ENCODE results near the gene CCPG1. TPM values are rescaled to one million over a fixed set of nuclear protein-coding genes. Genes with fewer than 3 reads are reported as not detected.

Gene CCPG1
- total and polyA plus RNA-seq, 2 donors: 12.7 to 28.9 TPM

DNA sequence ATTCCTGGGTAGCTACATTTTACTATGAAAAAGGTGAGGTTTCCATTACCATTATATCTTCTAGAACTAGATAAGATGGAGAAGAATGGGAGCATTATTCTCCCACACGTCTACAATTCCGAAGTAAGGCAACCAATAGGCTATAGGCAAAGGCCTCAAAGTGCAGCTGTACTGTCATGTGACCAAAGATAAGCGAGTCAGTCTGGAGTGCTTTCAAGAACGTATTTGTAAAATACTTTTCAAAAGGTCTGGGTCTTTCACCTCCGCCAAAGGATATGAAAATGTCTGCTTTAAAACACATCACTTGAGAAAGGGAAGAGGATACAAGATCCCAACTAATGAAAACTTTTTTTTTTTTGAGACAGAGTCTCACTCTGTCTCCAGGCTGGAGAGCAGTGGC lies 9.9 kb downstream of the CCPG1 start:
- Histone ChIP-seq H3K4me1 (ENCODE audit: control insufficient read depth in 2 of 2, insufficient read depth in 2 of 2, low read length in 2 of 2) (no peaks in the 10 kb centered on the region), H3K27ac (ENCODE audit: low read depth in 1 of 2, low read length in 1 of 2) (no peak overlapping the region), H3K9me3 (ENCODE audit: control insufficient read depth in 2 of 2, insufficient read depth in 1 of 2, low read length in 1 of 2) (no peaks in the 10 kb centered on the region), H3K27me3 (ENCODE audit: control insufficient read depth in 2 of 2, insufficient read depth in 1 of 2, low read length in 1 of 2) (no peaks in the 10 kb centered on the region), H3K4me3 (ENCODE audit: low read length in 2 of 2) (no peak overlapping the region), H3K36me3 (ENCODE audit: control insufficient read depth in 2 of 2, insufficient read depth in 2 of 2, low read length in 1 of 2) (no peaks in the 10 kb centered on the region)
- WGBS: 97% methylated on average over 5 of the region's 5 CpGs
- DNase-seq (ENCODE audit: low read depth in 6 of 9, low spot score in 9 of 9): no peak

DNA sequence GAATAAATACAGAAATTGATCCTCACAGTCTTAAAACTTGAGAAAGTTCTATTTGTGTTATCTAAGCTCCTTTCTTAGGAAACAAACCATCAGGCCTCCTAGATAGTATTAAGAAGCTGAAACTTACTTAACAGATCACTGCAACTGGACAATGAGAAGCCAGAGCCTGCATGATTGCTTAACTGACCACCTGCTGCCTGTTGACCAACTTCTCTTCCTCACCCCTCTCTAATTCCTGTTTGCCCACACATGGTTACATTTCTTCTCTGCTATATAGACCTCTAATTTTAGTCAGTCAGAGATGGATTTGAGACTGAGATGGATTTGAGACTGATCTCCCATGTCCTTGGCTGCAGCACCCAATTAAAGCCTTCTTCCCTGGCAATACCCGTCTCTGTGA lies 13.5 kb downstream of the CCPG1 start:
- Histone ChIP-seq H3K4me1 (ENCODE audit: control insufficient read depth in 2 of 2, insufficient read depth in 2 of 2, low read length in 2 of 2) (no peaks in the 10 kb centered on the region), H3K9me3 (ENCODE audit: control insufficient read depth in 2 of 2, insufficient read depth in 1 of 2, low read length in 1 of 2) (no peaks in the 10 kb centered on the region), H3K4me3 (ENCODE audit: low read length in 2 of 2) (no peak overlapping the region), H3K27ac (ENCODE audit: low read depth in 1 of 2, low read length in 1 of 2) (no peak overlapping the region), H3K27me3 (ENCODE audit: control insufficient read depth in 2 of 2, insufficient read depth in 1 of 2, low read length in 1 of 2) (no peaks in the 10 kb centered on the region), H3K36me3 (ENCODE audit: control insufficient read depth in 2 of 2, insufficient read depth in 2 of 2, low read length in 1 of 2) (no peaks in the 10 kb centered on the region)
- WGBS: 98% methylated on average over 1 of the region's 1 CpG
- DNase-seq (ENCODE audit: low read depth in 6 of 9, low spot score in 9 of 9): no peak

DNA sequence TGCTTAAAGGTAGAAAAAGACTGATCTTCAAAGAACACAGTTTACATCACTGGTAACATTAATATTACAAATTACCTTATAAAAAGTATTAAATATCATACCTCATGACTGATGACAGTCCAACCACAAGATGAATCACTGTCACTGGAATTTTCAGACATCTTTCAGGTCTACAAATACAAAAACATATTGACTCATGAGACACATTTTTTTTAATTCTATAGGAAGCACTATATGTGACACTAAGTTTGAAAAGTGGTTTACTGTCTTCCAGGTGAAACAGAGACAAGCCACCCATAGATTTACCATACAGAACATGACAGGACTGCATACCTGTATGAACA lies 18.9 kb downstream of the CCPG1 start:
- no peak overlapping the region for H3K4me3 ChIP-seq (ENCODE audit: low read length in 2 of 2)

DNA sequence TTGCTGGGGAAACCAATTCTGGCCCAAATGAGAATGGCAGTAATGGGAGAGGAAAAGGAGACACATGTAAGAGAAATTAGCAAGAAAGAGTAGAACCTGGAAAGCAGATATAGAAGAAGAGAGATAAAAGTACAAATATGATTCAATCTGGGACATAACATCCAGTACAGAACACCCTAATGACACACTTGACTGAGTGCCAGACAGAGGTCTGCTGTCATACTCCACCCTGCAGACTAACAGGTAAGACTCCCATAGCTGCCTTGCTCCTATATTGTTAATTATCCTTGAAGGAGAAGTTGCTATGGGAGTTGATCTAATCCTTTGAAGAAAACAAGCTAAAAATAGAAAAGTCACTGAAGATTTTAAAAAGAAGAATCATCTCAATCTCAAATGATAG lies 21.1 kb downstream of the CCPG1 start:
- DNase-seq (ENCODE audit: low read depth in 6 of 9, low spot score in 9 of 9): no peak
- no peaks in the 10 kb centered on the region for H3K27me3 ChIP-seq (ENCODE audit: control insufficient read depth in 2 of 2, insufficient read depth in 1 of 2, low read length in 1 of 2)
- H3K4me1 ChIP-seq (ENCODE audit: control insufficient read depth in 2 of 2, insufficient read depth in 2 of 2, low read length in 2 of 2): no peaks in the 10 kb centered on the region
- no peak overlapping the region for H3K27ac ChIP-seq (ENCODE audit: low read depth in 1 of 2, low read length in 1 of 2)
- no peaks in the 10 kb centered on the region for H3K9me3 ChIP-seq (ENCODE audit: control insufficient read depth in 2 of 2, insufficient read depth in 1 of 2, low read length in 1 of 2)
- no peak overlapping the region for H3K4me3 ChIP-seq (ENCODE audit: low read length in 2 of 2)
- peaks cover 0 to 3% of the 10 kb centered on the region in 2 donors for H3K36me3 ChIP-seq (ENCODE audit: control insufficient read depth in 2 of 2, insufficient read depth in 2 of 2, low read length in 1 of 2)

More for the DNA sequence above, 18.9 kb downstream of the CCPG1 start:
- H3K9me3 ChIP-seq (ENCODE audit: control insufficient read depth in 2 of 2, insufficient read depth in 1 of 2, low read length in 1 of 2): no peaks in the 10 kb centered on the region
- no peaks in the 10 kb centered on the region for H3K4me1 ChIP-seq (ENCODE audit: control insufficient read depth in 2 of 2, insufficient read depth in 2 of 2, low read length in 2 of 2)
- H3K27me3 ChIP-seq (ENCODE audit: control insufficient read depth in 2 of 2, insufficient read depth in 1 of 2, low read length in 1 of 2): no peaks in the 10 kb centered on the region
- peaks cover 0 to 2% of the 10 kb centered on the region in 2 donors for H3K36me3 ChIP-seq (ENCODE audit: control insufficient read depth in 2 of 2, insufficient read depth in 2 of 2, low read length in 1 of 2)
- DNase-seq (ENCODE audit: low read depth in 6 of 9, low spot score in 9 of 9): no peak
- no peak overlapping the region for H3K27ac ChIP-seq (ENCODE audit: low read depth in 1 of 2, low read length in 1 of 2)

DNA sequence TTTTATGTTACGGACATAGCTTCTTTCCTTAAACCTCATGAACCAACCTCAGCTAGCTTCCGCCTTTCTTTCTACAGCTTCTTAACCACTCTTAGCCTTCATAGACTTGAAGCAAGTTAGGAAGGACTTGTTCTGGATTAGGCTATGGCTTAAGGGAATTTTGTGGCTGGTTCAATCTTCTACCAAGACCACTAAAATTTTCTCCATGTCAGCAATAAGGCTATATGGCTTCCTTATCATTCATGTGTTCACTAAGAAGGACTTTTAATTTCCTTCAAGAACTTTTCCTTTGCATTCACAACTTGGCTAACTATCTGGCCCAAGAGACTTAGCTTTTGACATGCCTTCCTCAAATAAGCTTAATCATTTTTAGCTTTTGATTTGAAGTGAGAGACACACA lies 24.5 kb downstream of the CCPG1 start:
- no peaks in the 10 kb centered on the region for H3K27me3 ChIP-seq (ENCODE audit: control insufficient read depth in 2 of 2, insufficient read depth in 1 of 2, low read length in 1 of 2)
- peaks cover 0 to 3% of the 10 kb centered on the region in 2 donors for H3K36me3 ChIP-seq (ENCODE audit: control insufficient read depth in 2 of 2, insufficient read depth in 2 of 2, low read length in 1 of 2)
- no peak for DNase-seq (ENCODE audit: low read depth in 6 of 9, low spot score in 9 of 9)
- H3K27ac ChIP-seq (ENCODE audit: low read depth in 1 of 2, low read length in 1 of 2): no peak overlapping the region
- 97% methylated on average over 2 of the region's 2 CpGs for WGBS
- no peaks in the 10 kb centered on the region for H3K9me3 ChIP-seq (ENCODE audit: control insufficient read depth in 2 of 2, insufficient read depth in 1 of 2, low read length in 1 of 2)
- no peak overlapping the region for H3K4me3 ChIP-seq (ENCODE audit: low read length in 2 of 2)
- H3K4me1 ChIP-seq (ENCODE audit: control insufficient read depth in 2 of 2, insufficient read depth in 2 of 2, low read length in 2 of 2): no peaks in the 10 kb centered on the region

DNA sequence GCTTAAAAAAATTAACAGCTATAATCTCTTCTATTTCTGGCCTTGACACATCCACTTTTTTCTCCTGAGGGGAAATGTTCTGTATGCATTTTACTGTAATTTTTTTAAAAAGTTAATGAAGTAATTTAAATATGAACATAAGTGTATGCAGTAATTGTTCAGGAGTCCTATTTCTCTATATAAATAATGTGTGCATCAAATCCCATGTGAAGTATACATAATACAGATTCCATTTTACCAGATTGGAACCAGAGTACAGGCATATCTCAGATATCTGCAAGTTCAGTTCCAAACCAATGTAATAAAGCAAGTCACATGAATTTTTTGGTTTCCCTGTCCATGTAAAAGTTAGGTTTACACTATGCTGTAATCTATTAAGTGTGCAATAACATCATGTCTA lies 26.6 kb downstream of the CCPG1 start:
- Histone ChIP-seq H3K27me3 (ENCODE audit: control insufficient read depth in 2 of 2, insufficient read depth in 1 of 2, low read length in 1 of 2) (no peaks in the 10 kb centered on the region), H3K4me3 (ENCODE audit: low read length in 2 of 2) (no peak overlapping the region), H3K27ac (ENCODE audit: low read depth in 1 of 2, low read length in 1 of 2) (no peak overlapping the region), H3K9me3 (ENCODE audit: control insufficient read depth in 2 of 2, insufficient read depth in 1 of 2, low read length in 1 of 2) (no peaks in the 10 kb centered on the region), H3K4me1 (ENCODE audit: control insufficient read depth in 2 of 2, insufficient read depth in 2 of 2, low read length in 2 of 2) (no peaks in the 10 kb centered on the region), H3K36me3 (ENCODE audit: control insufficient read depth in 2 of 2, insufficient read depth in 2 of 2, low read length in 1 of 2) (peaks cover 0 to 3% of the 10 kb centered on the region in 2 donors)
- DNase-seq (ENCODE audit: low read depth in 6 of 9, low spot score in 9 of 9): no peak

DNA sequence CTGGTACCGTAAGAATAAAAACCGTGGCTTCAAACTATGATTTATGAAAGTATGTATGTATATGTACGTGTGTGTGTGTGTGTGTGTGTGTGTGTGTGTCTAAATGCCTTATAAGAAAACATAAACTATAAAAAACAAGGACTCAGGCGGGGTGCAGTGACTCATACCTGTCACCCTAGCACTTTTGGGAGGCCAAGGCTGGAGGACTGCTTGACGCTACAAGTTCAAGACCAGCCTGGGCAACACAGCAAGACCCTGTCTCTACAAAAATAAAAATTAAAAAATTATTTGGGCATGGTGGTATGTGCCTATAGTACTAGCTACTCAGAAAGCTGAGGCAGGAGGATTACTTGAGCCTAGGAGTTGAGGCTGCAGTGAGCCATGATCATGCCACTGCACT lies 29.1 kb downstream of the CCPG1 start:
- no peak for DNase-seq (ENCODE audit: low read depth in 6 of 9, low spot score in 9 of 9)
- Histone ChIP-seq H3K9me3 (ENCODE audit: control insufficient read depth in 2 of 2, insufficient read depth in 1 of 2, low read length in 1 of 2) (no peaks in the 10 kb centered on the region), H3K27me3 (ENCODE audit: control insufficient read depth in 2 of 2, insufficient read depth in 1 of 2, low read length in 1 of 2) (no peaks in the 10 kb centered on the region), H3K4me3 (ENCODE audit: low read length in 2 of 2) (no peak overlapping the region), H3K36me3 (ENCODE audit: control insufficient read depth in 2 of 2, insufficient read depth in 2 of 2, low read length in 1 of 2) (no peaks in the 10 kb centered on the region), H3K4me1 (ENCODE audit: control insufficient read depth in 2 of 2, insufficient read depth in 2 of 2, low read length in 2 of 2) (no peaks in the 10 kb centered on the region), H3K27ac (ENCODE audit: low read depth in 1 of 2, low read length in 1 of 2) (no peak overlapping the region)
- WGBS: 95% methylated on average over 5 of the region's 5 CpGs

DNA sequence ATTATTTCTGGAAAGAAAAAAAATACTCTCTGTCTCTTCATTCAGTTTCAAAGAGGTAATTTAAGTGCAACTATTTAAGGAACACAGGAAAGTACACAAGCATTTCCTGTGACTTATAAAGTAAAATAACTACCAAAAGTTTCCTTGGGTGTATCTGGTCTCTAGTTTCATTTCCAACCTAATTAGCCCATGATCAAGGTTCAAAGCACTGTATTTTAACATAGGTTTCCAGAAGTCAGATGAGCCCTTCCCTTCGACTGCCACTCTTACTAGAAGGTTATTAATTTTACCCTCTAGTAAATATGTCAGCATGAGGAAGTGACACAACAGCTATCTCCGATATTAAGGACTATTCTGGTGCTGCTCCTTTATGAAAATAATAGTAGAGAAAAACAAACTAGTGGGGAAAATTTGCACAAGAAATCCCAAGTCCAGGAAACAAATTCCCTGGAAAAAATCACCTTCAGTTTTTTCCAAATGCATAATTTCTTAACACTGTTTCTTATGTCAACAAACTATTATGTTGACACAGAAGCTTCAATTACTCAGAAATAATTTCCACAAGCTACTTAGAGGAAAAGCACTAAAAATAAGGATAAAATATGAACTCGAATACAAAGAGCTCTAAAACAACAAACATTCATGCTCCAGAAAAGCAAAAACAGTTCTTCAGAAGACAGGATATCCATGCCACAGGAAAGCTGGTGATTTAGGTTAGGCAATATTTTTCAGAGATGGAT lies 35.3 kb downstream of the CCPG1 start:
- no peaks in the 10 kb centered on the region for H3K4me1 ChIP-seq (ENCODE audit: control insufficient read depth in 2 of 2, insufficient read depth in 2 of 2, low read length in 2 of 2)
- WGBS: 32% methylated on average over 3 of the region's 3 CpGs
- no peak for DNase-seq (ENCODE audit: low read depth in 6 of 9, low spot score in 9 of 9)
- H3K9me3 ChIP-seq (ENCODE audit: control insufficient read depth in 2 of 2, insufficient read depth in 1 of 2, low read length in 1 of 2): no peaks in the 10 kb centered on the region
- no peaks in the 10 kb centered on the region for H3K27me3 ChIP-seq (ENCODE audit: control insufficient read depth in 2 of 2, insufficient read depth in 1 of 2, low read length in 1 of 2)
- peaks cover 0 to 3% of the 10 kb centered on the region in 2 donors for H3K36me3 ChIP-seq (ENCODE audit: control insufficient read depth in 2 of 2, insufficient read depth in 2 of 2, low read length in 1 of 2)
- no peak overlapping the region for H3K27ac ChIP-seq (ENCODE audit: low read depth in 1 of 2, low read length in 1 of 2)
- no peak overlapping the region for H3K4me3 ChIP-seq (ENCODE audit: low read length in 2 of 2)

DNA sequence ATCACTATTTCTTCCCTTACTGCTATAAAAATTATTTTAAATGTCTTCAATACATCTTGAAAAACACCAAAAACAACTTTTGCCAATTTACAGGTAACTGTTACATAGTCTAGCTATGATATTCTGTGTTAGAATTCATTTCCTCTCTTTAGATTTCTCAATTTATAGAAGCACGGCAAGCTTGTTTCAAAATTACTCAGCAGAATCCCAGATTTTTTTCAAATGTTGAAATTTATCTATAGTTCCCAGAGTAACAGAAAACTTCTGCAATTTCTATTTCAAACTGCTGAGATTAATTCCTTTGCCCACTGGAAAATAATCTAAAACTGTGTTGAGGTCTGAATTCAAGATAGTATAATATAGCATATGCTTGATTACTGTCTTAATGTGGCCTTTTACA lies 41.2 kb downstream of the CCPG1 start:
- 94% methylated on average over 1 of the region's 1 CpG for WGBS
- no peaks in the 10 kb centered on the region for H3K27me3 ChIP-seq (ENCODE audit: control insufficient read depth in 2 of 2, insufficient read depth in 1 of 2, low read length in 1 of 2)
- no peak overlapping the region for H3K4me3 ChIP-seq (ENCODE audit: low read length in 2 of 2)
- no peak for DNase-seq (ENCODE audit: low read depth in 6 of 9, low spot score in 9 of 9)
- H3K27ac ChIP-seq (ENCODE audit: low read depth in 1 of 2, low read length in 1 of 2): no peak overlapping the region
- peaks cover 0 to 3% of the 10 kb centered on the region in 2 donors for H3K36me3 ChIP-seq (ENCODE audit: control insufficient read depth in 2 of 2, insufficient read depth in 2 of 2, low read length in 1 of 2)
- no peaks in the 10 kb centered on the region for H3K4me1 ChIP-seq (ENCODE audit: control insufficient read depth in 2 of 2, insufficient read depth in 2 of 2, low read length in 2 of 2)
- no peaks in the 10 kb centered on the region for H3K9me3 ChIP-seq (ENCODE audit: control insufficient read depth in 2 of 2, insufficient read depth in 1 of 2, low read length in 1 of 2)

DNA sequence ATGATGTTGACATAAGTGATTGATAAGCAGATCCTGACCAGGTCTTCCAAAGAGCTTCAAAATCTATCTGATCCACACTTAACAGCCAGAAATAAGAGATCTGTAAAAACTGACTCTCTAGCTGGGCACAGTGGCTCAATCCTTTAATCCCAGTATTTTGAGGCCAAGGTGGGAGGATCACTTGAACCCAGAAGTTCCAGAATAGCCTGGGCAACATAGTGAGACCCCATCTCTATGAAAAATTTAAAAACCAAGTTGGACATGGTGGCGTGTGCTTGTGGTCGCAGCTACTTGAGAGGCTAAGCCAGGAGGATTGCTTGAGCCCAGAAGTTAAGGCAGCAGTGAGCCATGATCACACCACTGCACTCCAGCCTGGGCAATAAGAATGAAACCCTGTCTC lies 45.5 kb downstream of the CCPG1 start:
- Histone ChIP-seq H3K4me3 (ENCODE audit: low read length in 2 of 2) (no peak overlapping the region), H3K27me3 (ENCODE audit: control insufficient read depth in 2 of 2, insufficient read depth in 1 of 2, low read length in 1 of 2) (no peaks in the 10 kb centered on the region), H3K27ac (ENCODE audit: low read depth in 1 of 2, low read length in 1 of 2) (no peak overlapping the region), H3K9me3 (ENCODE audit: control insufficient read depth in 2 of 2, insufficient read depth in 1 of 2, low read length in 1 of 2) (no peaks in the 10 kb centered on the region), H3K4me1 (ENCODE audit: control insufficient read depth in 2 of 2, insufficient read depth in 2 of 2, low read length in 2 of 2) (no peaks in the 10 kb centered on the region), H3K36me3 (ENCODE audit: control insufficient read depth in 2 of 2, insufficient read depth in 2 of 2, low read length in 1 of 2) (no peaks in the 10 kb centered on the region)
- no peak for DNase-seq (ENCODE audit: low read depth in 6 of 9, low spot score in 9 of 9)
- 99% methylated on average over 2 of the region's 2 CpGs for WGBS
